ENCODE data around the gene RNF212.
"Not testable (repeated sequence)": the region's sequence is repeated elsewhere in the genome, so short reads cannot be mapped to it uniquely, and the experiment has no call there.

RNF212 gene

GRCh38 chr4:1062419-1062818 is 50.9 kb downstream of the RNF212 start:
- DNase-seq: no peak

GRCh38 chr4:1061760-1062159 is 51.6 kb downstream of the RNF212 start:
- DNase-seq: no peak

DNA sequence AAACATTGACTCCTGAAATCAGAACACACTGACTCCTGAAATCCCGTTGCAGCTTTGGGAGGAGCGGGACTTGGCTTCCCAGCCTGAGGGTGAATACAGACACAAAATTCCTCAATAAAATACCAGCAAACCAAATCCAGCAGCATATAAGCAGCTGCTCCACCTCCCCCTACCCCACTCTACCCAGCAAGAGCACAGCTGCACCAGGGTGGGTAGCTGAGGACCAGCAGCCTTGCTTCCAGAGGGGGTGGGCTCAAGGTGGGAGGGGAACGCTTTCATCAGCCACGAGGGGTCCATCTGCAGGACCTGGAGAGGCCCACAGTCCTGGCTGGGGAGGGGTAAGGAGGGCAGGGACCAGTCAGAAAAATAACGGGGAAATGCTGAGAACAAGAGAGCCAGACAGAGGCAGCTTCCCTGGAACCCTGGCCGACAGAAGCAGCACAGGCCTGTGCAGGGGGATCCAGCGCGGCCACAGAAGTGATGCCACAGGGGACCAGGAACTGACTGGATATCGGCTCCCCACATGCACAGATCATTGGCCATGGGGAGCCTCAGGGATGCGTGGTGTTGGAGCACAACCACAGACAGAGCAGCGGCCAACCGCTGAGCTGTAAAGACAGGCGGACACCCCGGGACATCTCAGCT is 52.2 kb downstream of the RNF212 start:
- no peak for DNase-seq

DNA sequence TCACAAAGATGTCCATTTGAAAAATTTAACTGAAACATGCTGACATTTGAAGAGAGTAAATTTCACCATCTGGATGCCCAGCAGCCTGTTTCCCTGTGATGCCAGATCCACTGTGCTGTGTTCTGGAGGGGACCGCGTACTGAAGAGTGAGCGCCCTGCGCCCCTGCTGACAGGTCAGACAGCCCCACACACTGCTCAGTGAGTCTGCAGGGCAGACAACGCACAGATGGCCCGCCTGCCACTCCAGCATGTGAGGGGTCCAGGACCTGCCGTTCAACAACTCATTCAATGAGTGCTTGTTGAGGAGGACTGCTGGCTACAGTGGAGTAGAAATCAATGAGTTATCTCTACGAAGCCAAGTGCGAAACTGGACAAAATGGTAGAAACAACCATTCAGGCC is 52.7 kb downstream of the RNF212 start:
- no peak for DNase-seq

DNA sequence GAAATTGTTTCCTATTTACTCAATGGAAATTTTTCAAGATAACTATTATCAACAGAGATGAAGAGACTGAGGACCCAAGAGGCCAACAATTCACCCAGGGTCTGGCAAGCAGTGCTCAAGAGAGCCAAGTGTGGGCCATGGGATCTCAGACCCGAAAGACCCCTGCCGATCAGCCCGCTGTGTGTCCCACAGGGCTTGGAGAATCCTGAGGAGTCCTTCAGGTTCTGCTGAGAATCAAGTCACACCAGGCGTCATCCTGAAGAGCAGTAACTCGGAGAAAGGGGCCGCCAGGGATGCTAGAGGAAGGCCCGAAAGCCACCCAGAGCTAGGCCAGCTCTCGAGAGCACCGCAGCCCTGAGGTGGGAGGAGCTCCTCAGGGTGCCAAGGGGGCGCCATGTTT is 53.2 kb downstream of the RNF212 start:
- no peak for DNase-seq

DNA sequence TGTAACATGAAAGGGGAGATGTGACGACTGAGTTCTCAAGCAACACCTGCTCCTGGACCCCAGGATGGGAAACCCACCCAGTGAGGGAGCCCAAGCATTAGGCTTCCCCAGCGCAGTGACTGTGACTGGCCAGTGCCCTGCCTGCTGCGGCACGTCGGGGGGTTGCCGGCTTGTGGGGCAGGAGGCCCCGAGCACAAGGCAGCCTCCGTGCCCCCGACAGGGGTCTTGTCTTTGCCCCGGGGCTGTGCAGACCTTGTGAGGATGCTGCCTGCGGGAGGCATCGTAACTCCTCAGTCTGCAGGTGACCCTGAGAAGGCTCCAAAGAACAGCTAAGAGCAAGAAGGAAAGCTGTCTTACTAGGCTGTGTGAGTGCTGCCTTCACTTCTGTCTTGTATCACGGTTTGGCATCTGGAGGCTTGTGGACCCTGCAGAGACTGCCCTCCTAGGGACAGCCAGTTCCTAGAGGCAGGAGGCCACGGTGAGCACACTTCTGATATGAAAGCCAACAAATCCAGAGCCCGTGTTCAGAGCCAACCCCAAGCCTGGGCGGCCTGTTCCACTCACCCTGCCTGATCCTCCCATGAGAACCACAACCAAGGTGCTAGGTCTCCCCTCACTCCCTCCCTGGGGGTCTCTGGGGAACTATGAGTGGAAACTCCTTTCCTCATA is 54.2 kb downstream of the RNF212 start:
- no peak for DNase-seq

DNA sequence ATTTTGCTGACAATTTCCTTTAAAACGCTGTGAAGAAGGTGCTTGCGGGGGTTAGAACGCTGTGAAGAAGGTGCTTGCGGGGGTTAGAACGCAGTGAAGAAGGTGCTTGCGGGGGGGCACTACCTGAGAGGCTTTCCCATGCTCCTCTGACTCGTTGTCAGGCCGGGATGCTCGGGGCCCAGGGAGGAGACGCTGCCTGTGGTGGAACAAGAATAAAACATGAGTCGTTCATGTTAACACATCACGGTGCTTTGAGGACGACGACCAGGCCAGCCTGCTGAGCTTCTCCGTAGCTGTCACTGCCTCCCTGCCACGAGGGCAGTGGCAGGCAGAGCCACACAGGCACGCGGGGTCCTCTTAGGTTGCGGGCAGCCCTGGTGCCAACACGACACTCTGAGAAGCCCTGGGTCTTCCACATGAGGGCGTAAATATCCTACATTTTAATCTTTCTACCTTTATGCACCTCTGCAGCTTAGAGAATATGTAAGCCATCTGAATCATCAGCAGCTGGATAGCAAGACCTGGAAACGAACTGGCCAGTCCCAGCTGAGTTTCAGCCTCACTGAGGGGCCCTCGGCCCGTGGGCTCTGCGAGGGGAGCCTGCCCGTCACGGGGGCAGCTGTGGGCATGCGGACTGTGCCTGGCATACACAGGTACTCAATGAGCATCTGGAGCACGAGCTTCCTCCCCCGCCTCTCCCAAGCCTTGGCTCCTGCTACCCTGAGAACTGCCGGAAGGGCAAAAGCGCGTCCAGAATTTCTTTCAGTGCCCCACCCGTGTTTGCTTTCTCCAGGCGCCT is 55.0 kb downstream of the RNF212 start:
- no peak for DNase-seq

GRCh38 chr4:1057403-1057745 is 56.0 kb downstream of the RNF212 start:
- DNase-seq: no peak

GRCh38 chr4:1056671-1057402 is 56.5 kb downstream of the RNF212 start:
- no peak for DNase-seq

DNA sequence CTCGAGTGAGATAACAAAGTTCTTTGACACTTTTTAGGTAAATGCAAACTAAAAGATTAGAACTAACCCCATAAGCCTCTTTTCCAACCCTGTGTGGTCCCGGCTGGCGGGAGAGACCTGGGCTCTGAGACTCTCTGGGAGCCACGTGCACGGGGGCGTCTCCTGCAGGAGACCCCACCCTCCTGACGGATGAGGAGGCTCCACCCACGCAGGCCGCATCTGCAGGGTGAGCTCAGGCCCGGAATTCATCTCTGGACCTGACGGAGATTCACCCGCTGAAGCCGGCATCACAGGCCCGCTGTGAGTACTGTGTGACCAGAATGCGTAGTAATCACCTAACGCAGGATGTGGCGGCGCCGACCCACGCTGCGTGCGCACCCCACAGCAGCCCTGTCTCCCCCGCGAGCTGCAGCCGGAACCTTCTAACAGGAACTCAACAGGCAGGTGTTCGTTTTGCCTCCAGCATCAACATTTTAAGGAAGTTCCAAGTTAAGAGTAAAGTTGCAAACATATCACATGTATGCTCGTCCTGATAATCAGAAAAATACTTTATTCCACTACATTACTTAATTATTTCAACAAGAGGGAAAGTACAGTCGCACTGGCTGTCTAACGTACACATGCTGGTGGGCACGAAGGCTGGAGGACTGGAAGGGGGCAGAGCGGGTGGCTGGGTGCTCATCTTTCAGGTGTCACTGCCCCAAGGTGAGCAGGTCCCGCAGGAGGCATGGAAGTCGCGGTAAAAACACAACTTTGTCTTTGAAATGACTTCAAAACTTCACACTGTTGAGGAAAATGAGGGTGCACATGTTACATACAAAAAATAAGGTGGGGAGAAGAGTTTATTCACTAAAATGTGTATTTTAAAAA is 57.4 kb downstream of the RNF212 start:
- DNase-seq: no peak

GRCh38 chr4:1055243-1055701 is 58.1 kb downstream of the RNF212 start:
- DNase-seq: not testable (repeated sequence)

GRCh38 chr4:1054696-1055242 is 58.6 kb downstream of the RNF212 start:
- DNase-seq: not testable (repeated sequence)

- not testable (repeated sequence) for DNase-seq
Measured at GRCh38 chr4:1053891-1054290, 59.5 kb downstream of the RNF212 start.

DNA sequence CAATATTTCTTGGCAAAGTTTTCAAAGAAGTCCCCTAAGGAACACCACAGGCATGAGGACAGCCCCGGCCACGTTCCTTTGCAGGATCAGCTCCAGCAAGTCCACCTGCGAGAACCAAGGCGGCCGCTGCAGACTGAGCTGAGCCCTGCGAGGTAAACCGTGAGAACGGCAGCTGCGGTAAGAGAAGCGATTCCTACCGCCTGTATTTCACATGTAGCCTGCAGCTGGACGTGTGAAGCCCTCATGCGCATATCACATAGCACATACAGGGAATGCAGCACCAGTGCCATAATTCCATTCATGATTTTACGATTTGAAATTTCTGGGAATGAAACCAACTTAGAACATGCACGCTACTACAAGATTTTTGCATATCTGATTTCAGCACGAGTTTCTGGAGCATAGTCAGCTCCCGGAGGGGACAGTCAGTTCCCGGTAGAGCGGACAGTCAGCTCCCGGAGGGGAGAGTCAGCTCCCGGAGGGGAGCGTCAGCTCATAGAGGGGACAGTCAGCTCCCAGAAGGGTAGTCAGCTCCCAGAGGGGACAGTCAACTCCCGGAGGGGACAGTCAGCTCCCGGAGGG is 60.2 kb downstream of the RNF212 start:
- DNase-seq: no peak

DNA sequence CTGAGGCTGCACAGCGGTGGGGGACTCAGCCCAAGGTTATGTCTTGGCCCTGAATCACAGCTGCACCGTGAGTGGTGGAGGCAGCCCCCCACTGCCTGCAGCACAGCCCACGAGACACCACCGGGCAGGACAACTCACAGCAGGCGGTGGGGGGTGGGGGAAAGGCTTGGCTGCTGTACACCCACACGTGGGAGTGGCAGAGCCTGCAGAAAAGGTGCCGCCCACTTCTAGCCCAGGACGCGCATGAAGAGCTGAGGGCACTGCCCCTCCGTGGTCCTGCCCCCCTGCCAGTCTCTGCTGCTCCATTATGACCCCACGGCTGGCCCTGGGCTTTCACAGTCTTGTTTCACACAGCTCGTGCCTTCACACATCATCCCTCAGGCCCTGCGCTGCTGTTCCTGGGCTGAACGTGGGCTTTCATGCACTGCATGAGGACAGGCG is 61.1 kb downstream of the RNF212 start:
- no peak for DNase-seq

DNA sequence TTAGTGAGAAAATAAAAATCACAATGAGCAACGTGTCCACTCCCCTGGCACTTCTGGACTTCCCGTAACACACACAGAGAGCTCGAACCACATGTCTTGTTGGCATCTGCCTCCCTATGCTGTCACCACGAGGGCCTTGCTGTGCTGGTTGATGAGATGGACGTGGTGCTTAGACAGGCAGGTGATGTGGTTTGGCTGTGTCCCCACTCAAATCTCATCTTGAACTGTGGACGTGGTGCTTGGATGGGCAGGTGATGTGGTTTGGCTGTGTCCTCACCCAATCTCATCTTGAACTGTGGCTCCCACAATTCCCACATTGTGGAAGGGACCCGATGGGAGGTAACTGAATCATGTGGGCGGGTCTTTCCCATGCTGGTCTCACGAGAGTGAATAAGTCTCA is 61.9 kb downstream of the RNF212 start:
- DNase-seq: no peak

- DNase-seq: no peak
Measured at GRCh38 chr4:1050486-1051213, 62.7 kb downstream of the RNF212 start.

- DNase-seq: no peak
Measured at GRCh38 chr4:1049591-1049905, 63.8 kb downstream of the RNF212 start.

- no peak for DNase-seq
Measured at GRCh38 chr4:1048773-1049590, 64.4 kb downstream of the RNF212 start.
